Stimulated activated CD4-positive, alpha-beta T cell treated with anti-CD3 and anti-CD28 coated beads, Interleukin-2, amount 100 ng/mL, for 48 hours (primary cell): Measurements from ENCODE around the gene MOK.

Source experiments
- DNase-seq, 2 donors: peaks; one replicate each; pipeline ENCODE4 v3.0.0-alpha.2; 2020

Gene MOK

DNA sequence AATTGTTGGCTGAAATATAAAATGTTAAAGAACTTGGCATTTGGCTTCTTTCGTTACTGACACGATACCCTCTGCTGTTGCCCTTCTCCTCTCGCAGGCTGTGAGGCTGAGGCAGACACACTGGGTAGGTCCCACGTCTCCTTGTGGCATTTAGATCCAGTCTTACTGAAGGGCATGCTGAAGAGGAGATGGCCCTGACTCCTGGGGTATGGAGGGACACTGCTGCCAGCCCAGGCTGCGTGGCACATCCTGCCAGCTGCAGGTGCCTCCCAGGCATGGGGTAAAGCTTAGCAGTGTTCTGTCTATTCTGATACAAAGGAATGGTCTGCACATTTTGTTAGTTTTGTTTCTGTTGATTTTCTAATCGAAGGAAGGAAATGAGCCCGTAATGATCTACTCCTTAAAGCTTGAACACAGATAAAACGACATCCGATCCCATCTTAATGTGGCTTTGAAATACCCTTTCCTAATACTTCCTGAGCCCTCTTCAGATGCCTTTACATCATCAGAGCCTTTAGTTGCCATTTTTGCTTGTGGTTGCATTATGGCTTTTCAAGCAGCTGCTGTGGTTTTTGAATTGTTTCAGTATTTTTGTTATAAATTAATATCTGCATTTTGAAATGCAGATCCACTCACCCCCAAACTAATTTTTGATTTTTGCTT lies 104.1 kb downstream of the MOK start:
- no peak for DNase-seq

GRCh38 chr14:102197317-102197853 lies 107.6 kb downstream of the MOK start:
- DNase-seq, result no peak

DNA sequence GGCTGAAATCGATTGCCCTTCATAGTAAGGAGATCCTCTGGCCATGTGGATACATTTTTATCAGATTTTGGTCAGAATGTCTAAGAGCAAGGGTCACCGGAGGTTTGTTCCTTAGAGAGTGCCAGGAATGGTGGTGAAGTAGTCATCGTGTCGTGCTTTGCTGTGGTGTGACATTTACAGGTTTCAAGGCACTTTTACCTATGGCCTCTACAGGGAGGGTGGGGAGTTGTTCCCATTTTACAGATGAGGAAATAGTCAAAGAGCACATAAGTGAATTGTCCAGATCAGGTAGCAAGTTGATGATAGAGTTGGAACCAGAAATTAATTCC lies 108.1 kb downstream of the MOK start:
- DNase-seq, result no peak

GRCh38 chr14:102196039-102196901 lies 108.7 kb downstream of the MOK start:
- no peak for DNase-seq

DNA sequence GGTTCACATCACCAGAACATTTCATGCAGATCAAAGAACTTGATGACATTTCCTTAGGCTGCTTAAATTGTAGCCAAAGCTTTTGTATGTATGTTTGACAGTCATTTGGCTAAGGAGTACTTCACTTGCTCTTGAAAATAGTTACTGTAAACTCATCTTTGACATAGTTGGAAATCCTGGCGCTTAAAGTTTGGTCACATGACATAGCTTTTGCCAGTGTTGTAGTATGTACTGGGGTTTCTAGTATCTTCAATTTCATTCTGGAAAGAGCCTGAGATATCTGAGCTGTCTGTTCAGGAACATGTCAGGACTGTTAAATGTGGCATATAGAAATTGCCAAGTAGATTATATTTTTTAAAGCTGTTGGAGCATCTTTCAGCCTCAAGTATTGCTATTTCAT lies 109.5 kb downstream of the MOK start:
- DNase-seq, result no peak

DNA sequence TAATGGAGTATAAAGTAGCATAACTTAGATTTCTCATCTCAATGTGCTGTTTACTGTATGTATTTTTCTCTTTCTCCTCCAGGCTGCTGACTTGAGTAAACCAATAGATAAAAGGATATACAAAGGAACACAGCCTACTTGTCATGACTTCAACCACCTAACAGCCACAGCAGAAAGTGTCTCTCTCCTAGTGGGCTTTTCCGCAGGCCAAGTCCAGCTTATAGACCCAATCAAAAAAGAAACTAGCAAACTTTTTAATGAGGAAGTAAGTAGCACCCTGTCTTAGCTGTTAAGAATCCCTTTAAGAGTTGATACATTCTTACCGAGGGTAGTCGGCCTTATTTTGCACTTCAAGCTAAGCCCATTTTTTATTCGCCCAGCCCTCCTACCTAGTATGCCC lies 110.1 kb downstream of the MOK start:
- DNase-seq, result no peak

- no peak for DNase-seq
These were observed 112.0 kb downstream of the MOK start for GRCh38 chr14:102192840-102193502.

GRCh38 chr14:102189874-102190273 lies 115.1 kb downstream of the MOK start:
- DNase-seq, result no peak

GRCh38 chr14:102188187-102188586 lies 116.8 kb downstream of the MOK start:
- DNase-seq, result no peak

DNA sequence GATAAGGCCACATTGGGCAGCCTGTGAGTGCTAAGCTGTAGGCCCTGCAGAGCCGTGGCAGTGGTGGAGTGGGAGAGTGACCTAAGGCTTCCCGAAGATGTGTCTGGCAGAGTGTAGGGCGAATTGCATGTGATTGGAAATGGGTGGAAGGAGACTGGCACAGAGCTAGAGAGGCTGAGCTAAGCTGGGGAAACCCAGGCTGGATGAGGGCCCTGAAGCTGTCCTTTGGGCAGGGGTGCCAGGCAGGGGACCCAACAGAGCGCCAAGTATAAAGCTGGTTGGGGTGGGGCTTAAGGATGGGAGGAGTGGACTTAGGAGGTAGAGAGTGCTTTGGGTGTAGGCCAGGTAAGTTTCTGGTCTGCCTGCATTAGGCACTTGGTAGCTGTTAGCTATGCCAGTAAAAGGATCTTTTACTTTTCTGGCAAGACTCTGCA lies 117.4 kb downstream of the MOK start:
- DNase-seq, result no peak

DNA sequence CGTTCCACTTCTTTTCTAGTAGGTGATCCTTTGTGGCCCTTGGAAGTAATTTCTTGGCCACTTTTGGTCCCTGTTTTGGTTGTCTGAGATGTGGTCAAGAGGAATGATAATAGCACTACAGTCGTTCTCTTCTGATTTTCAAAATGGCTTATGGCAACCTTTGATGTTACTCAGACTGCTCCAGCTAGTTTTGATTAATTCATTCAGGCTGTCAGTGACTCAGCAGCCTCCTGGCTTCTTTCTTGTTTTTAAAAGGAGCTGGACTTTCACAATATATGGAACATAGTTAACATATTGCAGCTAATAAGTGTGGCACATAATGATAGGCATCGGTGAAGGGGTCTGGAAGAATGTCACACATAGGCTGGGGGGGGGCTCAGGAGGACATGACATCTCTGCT lies 117.9 kb downstream of the MOK start:
- no peak for DNase-seq

DNA sequence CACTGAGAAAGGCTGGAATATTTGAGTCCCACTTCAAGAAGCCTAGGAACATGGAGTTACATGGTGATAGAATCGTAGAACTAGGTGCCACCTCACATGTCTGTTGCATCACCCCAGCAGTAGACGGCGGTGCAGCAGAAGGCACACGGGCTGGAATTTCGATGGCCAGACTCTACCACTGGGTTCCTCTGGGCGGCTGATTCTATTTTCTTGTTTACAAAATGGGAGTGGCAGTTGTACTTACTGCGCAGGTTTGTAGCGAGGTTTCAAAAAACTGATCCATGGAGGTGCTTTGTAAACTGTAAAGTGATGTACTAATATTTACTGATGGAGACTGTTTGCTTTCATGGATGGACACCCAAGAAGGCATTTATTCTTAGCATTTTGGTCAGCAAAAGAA lies 119.6 kb downstream of the MOK start:
- DNase-seq, result no peak

- peak; percentile 11 to 17 for DNase-seq
These were observed 120.5 kb downstream of the MOK start for GRCh38 chr14:102184316-102185035.

- DNase-seq, result no peak
These were observed 121.1 kb downstream of the MOK start for GRCh38 chr14:102183886-102184285.

DNA sequence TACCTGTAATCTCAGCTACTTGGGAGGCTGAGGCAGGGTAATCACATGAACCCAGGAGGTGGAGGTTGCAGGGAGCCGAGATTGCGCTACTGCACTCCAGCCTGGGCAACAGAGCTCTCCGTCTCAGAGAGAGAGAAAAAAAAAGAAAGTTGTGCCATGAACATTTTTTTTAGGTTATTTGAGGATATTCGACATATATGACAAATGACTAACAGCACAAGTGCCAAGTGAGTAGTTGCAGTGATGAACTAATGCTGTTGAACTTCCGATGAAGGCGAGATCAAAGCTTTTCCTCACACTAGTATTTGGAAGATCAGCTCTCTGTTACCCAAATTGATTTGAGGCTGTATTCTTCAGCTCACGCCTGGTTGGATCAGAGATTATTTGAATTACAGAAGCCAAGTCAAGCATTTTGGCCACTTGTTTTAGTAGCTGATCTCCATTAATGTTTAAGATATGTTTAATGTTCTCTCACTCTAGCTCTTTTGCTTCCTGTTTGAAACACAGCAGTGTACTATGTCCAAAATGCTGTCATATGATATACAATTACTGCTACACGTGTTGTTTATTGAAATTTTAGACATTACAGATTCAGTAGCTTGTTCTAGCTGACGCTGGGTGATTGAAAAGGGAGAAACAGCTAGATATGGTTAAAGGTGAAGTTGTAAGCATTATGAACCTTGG lies 121.9 kb downstream of the MOK start:
- no peak for DNase-seq

DNA sequence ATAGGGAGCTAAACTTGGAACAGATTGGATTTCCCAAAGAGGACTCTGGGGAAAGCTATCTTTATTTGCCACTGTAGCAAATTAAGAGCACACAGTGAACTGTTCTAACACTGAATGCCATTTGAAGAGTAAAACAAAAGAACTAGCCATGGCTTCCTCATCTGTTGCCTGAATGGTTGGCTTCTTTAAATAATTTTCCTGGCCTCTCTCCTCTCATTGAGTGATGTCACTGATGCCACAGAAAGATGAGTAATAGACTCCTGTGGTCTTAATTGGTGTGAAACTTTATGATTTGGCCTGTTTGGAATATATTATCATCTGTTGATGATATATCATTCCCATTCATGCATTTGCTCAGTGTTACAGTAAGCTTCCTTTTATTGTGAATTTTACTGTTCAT lies 122.8 kb downstream of the MOK start:
- DNase-seq, result no peak

DNA sequence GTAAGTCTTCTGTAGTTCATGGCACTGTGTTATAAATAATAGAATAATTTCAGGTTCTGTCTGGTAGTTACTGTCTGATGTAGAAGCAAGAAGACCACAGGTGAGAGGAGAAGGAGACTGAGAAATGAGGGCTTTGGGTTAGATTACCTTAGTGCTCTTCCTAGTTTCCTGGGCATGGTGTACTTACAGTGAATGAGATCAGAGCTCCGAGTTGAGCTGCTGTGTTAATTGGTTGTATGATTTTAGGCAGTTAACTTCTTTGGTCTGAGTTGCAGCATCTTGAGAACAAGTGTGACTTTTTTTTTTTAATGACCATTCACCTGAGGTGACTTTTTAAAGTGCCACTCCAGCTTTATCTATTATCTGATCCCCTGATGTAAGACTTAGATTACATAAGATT lies 123.8 kb downstream of the MOK start:
- no peak for DNase-seq

- DNase-seq, result no peak
These were observed 124.5 kb downstream of the MOK start for GRCh38 chr14:102180248-102180998.
